Thyroid gland (tissue), 4 donors: Measurements from ENCODE around the gene MAN1B1.

Source experiments
- CTCF ChIP-seq, 6 experiments: fragments of 200-600 bp in 3 of 6; fragments of 450-650 bp in 3 of 6; sonication (generic) in 3 of 6; IDR thresholded peaks; one replicate each; pipeline ENCODE4 v1.5.1; 2016 to 2019; ENCODE audit warnings: antibody characterized with exemption in 6 of 6, mild to moderate bottlenecking in 2 of 6, inconsistent platforms in 1 of 6, moderate library complexity in 1 of 6
- POLR2A ChIP-seq, 2 donors: fragments of 450-650 bp; IDR thresholded peaks; one replicate each; pipeline ENCODE4 v1.6.1; 2017; ENCODE audit warnings: antibody characterized with exemption in 2 of 2, mild to moderate bottlenecking in 2 of 2, moderate library complexity in 1 of 2

- TF ChIP-seq CTCF (IDR thresholded peaks at IDR 0.05) (no peak), POLR2A (IDR thresholded peaks at IDR 0.05) (no peak)
Observed at GRCh38 chr9:137141050-137141810, 54.4 kb downstream of the MAN1B1 start.
